Fibroblast of lung (primary cell): ENCODE measurements around the gene PRELID3B. TPM values are rescaled to one million over a fixed set of nuclear protein-coding genes. Genes with fewer than 3 reads are reported as not detected.
A peak's percentile ranks its signal among the peaks of the same experiment; 100 is the strongest.

Experiments used
- DNase-seq, 2 donors: peaks; one replicate each; pipeline versions ENCODE4 v3.0.0 to v3.0.0-alpha.2; 2010; ENCODE audit warnings: low read depth in 2 of 2
- H2AFZ ChIP-seq: 2 replicates; pipeline ENCODE4 v1.5.1; 2012; ENCODE audit warnings: low read length, control low read depth, inconsistent platforms
- H3K27ac ChIP-seq: 2 replicates; pipeline ENCODE4 v1.5.1; 2011; ENCODE audit warnings: low read length, control low read depth; ENCODE audit not compliant: insufficient read depth
- H3K27me3 ChIP-seq: 2 replicates; pipeline ENCODE4 v1.5.1; 2011; ENCODE audit warnings: mild to moderate bottlenecking, low read length; ENCODE audit not compliant: control insufficient read depth, insufficient read depth
- H3K36me3 ChIP-seq: 2 replicates; pipeline ENCODE4 v1.5.1; 2011; ENCODE audit warnings: low read length; ENCODE audit not compliant: control insufficient read depth, insufficient read depth
- H3K4me1 ChIP-seq: 2 replicates; pipeline ENCODE4 v1.5.1; 2011; ENCODE audit warnings: low read length; ENCODE audit not compliant: control insufficient read depth, insufficient read depth; ENCODE audit errors: extremely low read depth
- H3K4me2 ChIP-seq: 2 replicates; pipeline ENCODE4 v1.5.1; 2011; ENCODE audit warnings: low read length, control low read depth; ENCODE audit not compliant: insufficient read depth; ENCODE audit errors: extremely low read depth
- H3K4me3 ChIP-seq, 4 experiments: fragments of 200-600 bp in 1 of 4; sonication (generic) in 1 of 4; replicated peaks in 1 of 4; 2 replicates each; pipeline ENCODE4 v1.5.1; 2011 to 2016; ENCODE audit warnings: low read length in 4 of 4, low read depth in 3 of 4, mild to moderate bottlenecking in 3 of 4, control low read depth in 2 of 4, inconsistent platforms in 1 of 4, mixed read lengths in 1 of 4; ENCODE audit not compliant: insufficient read depth in 1 of 4; ENCODE audit errors: control extremely low read depth in 1 of 4
- H3K79me2 ChIP-seq: 2 replicates; pipeline ENCODE4 v1.5.1; 2012; ENCODE audit warnings: mild to moderate bottlenecking, low read length, inconsistent platforms; ENCODE audit not compliant: control insufficient read depth, insufficient read depth
- H3K9ac ChIP-seq: 2 replicates; pipeline ENCODE4 v1.5.1; 2011; ENCODE audit warnings: mild to moderate bottlenecking, low read length, control low read depth; ENCODE audit not compliant: insufficient read depth
- H3K9me3 ChIP-seq: 2 replicates; pipeline ENCODE4 v1.5.1; 2012; ENCODE audit warnings: low read depth, low read length; ENCODE audit not compliant: control insufficient read depth, insufficient read depth
- H4K20me1 ChIP-seq: 2 replicates; pipeline ENCODE4 v1.5.1; 2011; ENCODE audit warnings: low read length; ENCODE audit not compliant: control insufficient read depth, insufficient read depth; ENCODE audit errors: extremely low read depth
- EZH2 ChIP-seq: IDR thresholded peaks from 2 replicates; pipeline ENCODE4 v1.5.1; 2012; ENCODE audit warnings: low read length, control low read depth, mild to moderate bottlenecking; ENCODE audit errors: missing control alignments
- polyA plus RNA-seq, 2 donors: library from polyadenylated mRNA; depleted of rRNA in 1 of 2; stranded (reverse) in 1 of 2; unstranded in 1 of 2; fragments of >200 nt; gene quantifications; 2 replicates each; pipeline ENCODE4 v1.2.1, GENCODE V29; 2011 to 2012; ENCODE audit warnings: missing spikeins in 1 of 2
- total RNA-seq: library from RNA; depleted of rRNA; stranded (reverse); fragments of >200 nt; gene quantifications from 2 replicates; pipeline ENCODE4 v1.2.1, GENCODE V29; 2014
- TF ChIP-seq, protein P1 (sequence below), 2 donors: IDR thresholded peaks in 1 of 2; conservative IDR thresholded peaks in 1 of 2; 1 replicate in 1 of 2; 2 replicates in 1 of 2; pipeline ENCODE4 v1.5.1; 2011 to 2012; ENCODE audit warnings: low read length in 2 of 2, control low read depth in 1 of 2, inconsistent platforms in 1 of 2, low read depth in 1 of 2, mild to moderate bottlenecking in 1 of 2

Gene PRELID3B
- total and polyA plus RNA-seq, 2 donors (not counting 1 experiment from before 2014, with no cell fraction given), result 64.5 to 127 TPM

- H3K27ac ChIP-seq, result no peak overlapping the region
- no peaks in the 10 kb centered on the region for H3K36me3 ChIP-seq
- no peak overlapping the region for H3K4me2 ChIP-seq
- no peaks in the 10 kb centered on the region for H4K20me1 ChIP-seq
- H3K4me3 ChIP-seq, result no peak overlapping the region
- no peaks in the 10 kb centered on the region for H3K4me1 ChIP-seq
- H3K79me2 ChIP-seq, result no peaks in the 10 kb centered on the region
- TF ChIP-seq, protein P1, sequence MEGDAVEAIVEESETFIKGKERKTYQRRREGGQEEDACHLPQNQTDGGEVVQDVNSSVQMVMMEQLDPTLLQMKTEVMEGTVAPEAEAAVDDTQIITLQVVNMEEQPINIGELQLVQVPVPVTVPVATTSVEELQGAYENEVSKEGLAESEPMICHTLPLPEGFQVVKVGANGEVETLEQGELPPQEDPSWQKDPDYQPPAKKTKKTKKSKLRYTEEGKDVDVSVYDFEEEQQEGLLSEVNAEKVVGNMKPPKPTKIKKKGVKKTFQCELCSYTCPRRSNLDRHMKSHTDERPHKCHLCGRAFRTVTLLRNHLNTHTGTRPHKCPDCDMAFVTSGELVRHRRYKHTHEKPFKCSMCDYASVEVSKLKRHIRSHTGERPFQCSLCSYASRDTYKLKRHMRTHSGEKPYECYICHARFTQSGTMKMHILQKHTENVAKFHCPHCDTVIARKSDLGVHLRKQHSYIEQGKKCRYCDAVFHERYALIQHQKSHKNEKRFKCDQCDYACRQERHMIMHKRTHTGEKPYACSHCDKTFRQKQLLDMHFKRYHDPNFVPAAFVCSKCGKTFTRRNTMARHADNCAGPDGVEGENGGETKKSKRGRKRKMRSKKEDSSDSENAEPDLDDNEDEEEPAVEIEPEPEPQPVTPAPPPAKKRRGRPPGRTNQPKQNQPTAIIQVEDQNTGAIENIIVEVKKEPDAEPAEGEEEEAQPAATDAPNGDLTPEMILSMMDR (conservative IDR thresholded peaks at IDR 0.05 in 1 of 2, IDR thresholded peaks at IDR 0.05 in 1 of 2; ENCODE audit: low read depth in 1 of 2, low read length in 2 of 2), result no peak
- no peak for TF ChIP-seq EZH2
- no peaks in the 10 kb centered on the region for H3K9me3 ChIP-seq
- no peak overlapping the region for H2AFZ ChIP-seq
- no peaks in the 10 kb centered on the region for H3K27me3 ChIP-seq
- H3K9ac ChIP-seq, result no peak overlapping the region
- no peak for DNase-seq
These were observed 41.7 kb upstream of the PRELID3B start for GRCh38 chr20:59084041-59084850.

GRCh38 chr20:59082981-59083380 lies 40.4 kb upstream of the PRELID3B start:
- no peak overlapping the region for H3K4me2 ChIP-seq
- no peak overlapping the region for H3K4me3 ChIP-seq
- TF ChIP-seq, protein P1 (conservative IDR thresholded peaks at IDR 0.05 in 1 of 2, IDR thresholded peaks at IDR 0.05 in 1 of 2; ENCODE audit: low read depth in 1 of 2, low read length in 2 of 2), result no peak
- TF ChIP-seq EZH2, result no peak
- H3K36me3 ChIP-seq, result no peaks in the 10 kb centered on the region
- no peaks in the 10 kb centered on the region for H3K4me1 ChIP-seq
- no peaks in the 10 kb centered on the region for H3K79me2 ChIP-seq
- H2AFZ ChIP-seq, result no peak overlapping the region
- no peak overlapping the region for H3K27ac ChIP-seq
- peak in 1 of 2 donors; percentile 79 for DNase-seq
- no peaks in the 10 kb centered on the region for H3K9me3 ChIP-seq
- no peaks in the 10 kb centered on the region for H3K27me3 ChIP-seq
- H4K20me1 ChIP-seq, result no peaks in the 10 kb centered on the region
- no peak overlapping the region for H3K9ac ChIP-seq

DNA sequence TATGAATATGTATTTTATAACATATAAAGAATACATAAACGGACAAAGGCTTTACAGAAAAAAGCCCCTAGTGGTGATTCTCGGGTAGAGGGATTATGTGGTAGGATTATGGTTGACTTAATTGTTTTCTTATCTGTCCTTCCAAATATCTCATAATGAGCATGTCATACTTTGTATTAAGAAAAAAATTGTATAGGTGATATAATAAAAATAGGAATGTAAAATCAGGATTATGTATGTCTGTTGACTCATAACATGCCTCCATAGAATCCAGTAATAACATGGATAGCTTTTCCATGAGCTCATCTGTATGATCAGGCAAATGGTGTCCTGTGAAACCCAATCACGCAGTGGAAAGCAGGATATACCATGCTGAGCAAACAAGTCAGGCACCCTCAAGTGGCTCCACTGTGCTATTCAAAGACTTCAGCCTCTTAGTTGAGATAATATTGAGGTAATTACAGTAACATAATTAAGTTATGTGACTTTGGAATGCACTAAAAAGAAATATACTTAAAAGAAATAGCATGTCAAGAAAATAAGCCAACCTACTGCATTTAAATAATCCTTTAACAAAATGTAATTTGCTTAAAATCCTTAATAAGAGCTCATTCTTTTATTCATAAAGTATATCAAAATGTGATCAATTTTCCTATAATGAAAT lies 39.6 kb upstream of the PRELID3B start:
- no peak overlapping the region for H2AFZ ChIP-seq
- DNase-seq, result peak; percentile 11 to 68

More for the DNA sequence above, 39.6 kb upstream of the PRELID3B start:
- H3K4me2 ChIP-seq, result no peak overlapping the region
- no peaks in the 10 kb centered on the region for H3K27me3 ChIP-seq
- H4K20me1 ChIP-seq, result no peaks in the 10 kb centered on the region
- no peak overlapping the region for H3K9ac ChIP-seq
- no peak overlapping the region for H3K27ac ChIP-seq
- no peak overlapping the region for H3K4me3 ChIP-seq
- H3K36me3 ChIP-seq, result no peaks in the 10 kb centered on the region
- no peaks in the 10 kb centered on the region for H3K79me2 ChIP-seq
- H3K9me3 ChIP-seq, result no peaks in the 10 kb centered on the region
- no peak for TF ChIP-seq EZH2
- TF ChIP-seq, protein P1 (conservative IDR thresholded peaks at IDR 0.05 in 1 of 2, IDR thresholded peaks at IDR 0.05 in 1 of 2; ENCODE audit: low read depth in 1 of 2, low read length in 2 of 2), result peak; percentile 11 to 42
- no peaks in the 10 kb centered on the region for H3K4me1 ChIP-seq
